ENCODE data around the gene IGF2BP3.
A peak's percentile ranks its signal among the peaks of the same experiment; 100 is the strongest.

DNA sequence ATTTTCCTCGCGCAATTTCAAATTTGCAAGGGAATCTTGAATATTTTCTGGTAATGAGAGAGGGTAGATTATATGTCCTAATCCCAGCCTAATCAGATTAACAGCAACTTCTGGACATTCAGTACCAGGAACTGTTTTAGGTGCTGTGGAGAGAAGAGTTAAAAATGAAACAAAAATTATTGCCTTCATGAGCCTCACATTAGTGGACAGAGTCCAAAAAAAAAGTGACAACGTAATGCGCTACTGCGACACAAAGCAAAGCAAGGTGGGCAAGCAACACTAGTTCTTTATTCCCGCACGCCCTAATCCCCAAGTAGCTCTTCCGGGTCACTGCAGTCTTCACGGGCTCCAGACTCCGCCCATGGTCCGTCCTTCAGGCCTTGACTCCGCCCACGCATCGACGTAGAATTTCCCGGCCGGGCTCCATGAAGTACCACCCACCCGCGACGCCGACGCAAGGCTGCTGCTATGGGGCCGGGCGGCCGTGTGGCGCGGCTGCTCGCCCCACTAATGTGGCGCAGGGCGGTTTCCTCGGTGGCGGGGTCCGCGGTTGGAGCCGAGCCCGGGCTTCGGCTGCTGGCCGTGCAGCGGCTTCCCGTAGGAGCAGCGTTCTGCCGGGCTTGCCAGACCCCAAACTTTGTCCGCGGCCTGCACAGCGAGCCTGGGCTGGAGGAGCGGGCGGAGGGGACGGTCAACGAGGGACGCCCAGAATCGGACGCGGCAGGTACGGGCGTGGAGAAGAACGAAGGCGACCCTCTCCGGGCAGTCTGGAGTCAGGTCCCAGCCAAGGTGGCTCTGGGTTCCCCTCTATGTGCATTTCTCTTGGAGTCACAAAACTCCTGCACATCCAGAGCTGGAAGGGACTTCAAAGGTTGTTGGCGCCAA lies 171.2 kb downstream of the IGF2BP3 start, which contains the start of gene MALSU1:
- TF ChIP-seq, protein P1, sequence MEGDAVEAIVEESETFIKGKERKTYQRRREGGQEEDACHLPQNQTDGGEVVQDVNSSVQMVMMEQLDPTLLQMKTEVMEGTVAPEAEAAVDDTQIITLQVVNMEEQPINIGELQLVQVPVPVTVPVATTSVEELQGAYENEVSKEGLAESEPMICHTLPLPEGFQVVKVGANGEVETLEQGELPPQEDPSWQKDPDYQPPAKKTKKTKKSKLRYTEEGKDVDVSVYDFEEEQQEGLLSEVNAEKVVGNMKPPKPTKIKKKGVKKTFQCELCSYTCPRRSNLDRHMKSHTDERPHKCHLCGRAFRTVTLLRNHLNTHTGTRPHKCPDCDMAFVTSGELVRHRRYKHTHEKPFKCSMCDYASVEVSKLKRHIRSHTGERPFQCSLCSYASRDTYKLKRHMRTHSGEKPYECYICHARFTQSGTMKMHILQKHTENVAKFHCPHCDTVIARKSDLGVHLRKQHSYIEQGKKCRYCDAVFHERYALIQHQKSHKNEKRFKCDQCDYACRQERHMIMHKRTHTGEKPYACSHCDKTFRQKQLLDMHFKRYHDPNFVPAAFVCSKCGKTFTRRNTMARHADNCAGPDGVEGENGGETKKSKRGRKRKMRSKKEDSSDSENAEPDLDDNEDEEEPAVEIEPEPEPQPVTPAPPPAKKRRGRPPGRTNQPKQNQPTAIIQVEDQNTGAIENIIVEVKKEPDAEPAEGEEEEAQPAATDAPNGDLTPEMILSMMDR (IDR thresholded peaks at IDR 0.05): no peak
- peak; percentile 86 to 87 for TF ChIP-seq POLR2A (IDR thresholded peaks at IDR 0.05)
